GM21619 (cell line): Measurements from ENCODE around the gene WDFY2.

Source experiments
- ATAC-seq: cut with Tn5 transposase; IDR thresholded peaks from one replicate; pipeline ENCODE4 v1.9.1; 2021; ENCODE audit not compliant: unreplicated experiment

The WDFY2 gene

GRCh38 chr13:51600703-51601102 is 16.4 kb downstream of the WDFY2 start:
- ATAC-seq = no peak

GRCh38 chr13:51601601-51602565 is 17.6 kb downstream of the WDFY2 start:
- no peak for ATAC-seq

- no peak for ATAC-seq
Measured at GRCh38 chr13:51603716-51604115, 19.5 kb downstream of the WDFY2 start.

- no peak for ATAC-seq
Measured at GRCh38 chr13:51605698-51606097, 21.4 kb downstream of the WDFY2 start.

- no peak for ATAC-seq
Measured at GRCh38 chr13:51607165-51607564, 22.9 kb downstream of the WDFY2 start.

GRCh38 chr13:51608857-51609406 is 24.7 kb downstream of the WDFY2 start:
- no peak for ATAC-seq

- ATAC-seq = no peak
Measured at GRCh38 chr13:51612867-51613266, 28.6 kb downstream of the WDFY2 start.

GRCh38 chr13:51613535-51613934 is 29.3 kb downstream of the WDFY2 start:
- no peak for ATAC-seq

GRCh38 chr13:51614350-51614786 is 30.1 kb downstream of the WDFY2 start:
- ATAC-seq = peak; percentile 93

GRCh38 chr13:51618626-51619025 is 34.4 kb downstream of the WDFY2 start:
- no peak for ATAC-seq

GRCh38 chr13:51619614-51620013 is 35.4 kb downstream of the WDFY2 start:
- no peak for ATAC-seq

GRCh38 chr13:51620165-51620983 is 36.1 kb downstream of the WDFY2 start:
- no peak for ATAC-seq

GRCh38 chr13:51621602-51622001 is 37.3 kb downstream of the WDFY2 start:
- no peak for ATAC-seq

- no peak for ATAC-seq
Measured at GRCh38 chr13:51623473-51623872, 39.2 kb downstream of the WDFY2 start.

GRCh38 chr13:51624207-51624606 is 39.9 kb downstream of the WDFY2 start:
- ATAC-seq = no peak

GRCh38 chr13:51624695-51625345 is 40.6 kb downstream of the WDFY2 start:
- no peak for ATAC-seq

GRCh38 chr13:51625555-51626345 is 41.5 kb downstream of the WDFY2 start:
- ATAC-seq = no peak

GRCh38 chr13:51626749-51627148 is 42.5 kb downstream of the WDFY2 start:
- ATAC-seq = no peak

GRCh38 chr13:51628059-51628852 is 44.0 kb downstream of the WDFY2 start:
- ATAC-seq = no peak
